GM19395 (cell line): Measurements from ENCODE around the gene DAB1.

ENCODE experiments used
- ATAC-seq: cut with Tn5 transposase; IDR thresholded peaks from one replicate; pipeline ENCODE4 v1.9.1; 2021; ENCODE audit warnings: mild to moderate bottlenecking, moderate library complexity; ENCODE audit not compliant: unreplicated experiment

Gene DAB1

GRCh38 chr1:57179001-57179400 lies 244.9 kb downstream of the DAB1 start:
- no peak for ATAC-seq

GRCh38 chr1:57175506-57175905 lies 248.4 kb downstream of the DAB1 start:
- ATAC-seq = no peak

GRCh38 chr1:57172040-57172439 lies 251.8 kb downstream of the DAB1 start:
- ATAC-seq = no peak

GRCh38 chr1:57167997-57168396 lies 255.9 kb downstream of the DAB1 start:
- peak; percentile 68 for ATAC-seq

GRCh38 chr1:57165546-57165945 lies 258.3 kb downstream of the DAB1 start:
- no peak for ATAC-seq

- ATAC-seq = no peak
Measured at GRCh38 chr1:57164584-57164983, 259.3 kb downstream of the DAB1 start.

GRCh38 chr1:57163789-57164188 lies 260.1 kb downstream of the DAB1 start:
- ATAC-seq = no peak

- no peak for ATAC-seq
Measured at GRCh38 chr1:57163325-57163724, 260.5 kb downstream of the DAB1 start.

- no peak for ATAC-seq
Measured at GRCh38 chr1:57162607-57163261, 261.1 kb downstream of the DAB1 start.

- ATAC-seq = no peak
Measured at GRCh38 chr1:57160594-57160993, 263.3 kb downstream of the DAB1 start.

GRCh38 chr1:57158604-57158998 lies 265.3 kb downstream of the DAB1 start:
- ATAC-seq = no peak

- no peak for ATAC-seq
Measured at GRCh38 chr1:57157818-57158603, 265.8 kb downstream of the DAB1 start.

GRCh38 chr1:57156907-57157306 lies 267.0 kb downstream of the DAB1 start:
- no peak for ATAC-seq

- ATAC-seq = no peak
Measured at GRCh38 chr1:57146100-57146499, 277.8 kb downstream of the DAB1 start.

- no peak for ATAC-seq
Measured at GRCh38 chr1:57142999-57143398, 280.9 kb downstream of the DAB1 start.

GRCh38 chr1:57142169-57142568 lies 281.7 kb downstream of the DAB1 start:
- no peak for ATAC-seq

GRCh38 chr1:57138432-57139078 lies 285.3 kb downstream of the DAB1 start:
- ATAC-seq = no peak

- ATAC-seq = peak; percentile 90
Measured at GRCh38 chr1:57137980-57138379, 285.9 kb downstream of the DAB1 start.

GRCh38 chr1:57134803-57135202 lies 289.1 kb downstream of the DAB1 start:
- ATAC-seq = no peak

- ATAC-seq = no peak
Measured at GRCh38 chr1:57133686-57134085, 290.2 kb downstream of the DAB1 start.

- ATAC-seq = no peak
Measured at GRCh38 chr1:57132993-57133622, 290.8 kb downstream of the DAB1 start.
